ENCODE data around the gene CISD1. TPM values are rescaled to one million over a fixed set of nuclear protein-coding genes. Genes with fewer than 3 reads are reported as not detected.

The CISD1 gene
- total RNA-seq, 3 donors from 2014 or later: 40.5 to 50.4 (median 48.4) TPM

- intact Hi-C loops (cut with DNase I, micrococcal nuclease): no loop called here
- DNase-seq (no peak), ATAC-seq (no peak)
- H3K4me1 ChIP-seq (ENCODE audit: low read depth): peaks cover 15% of the 10 kb centered on the region
- no peaks in the 10 kb centered on the region for H3K36me3 ChIP-seq (ENCODE audit: low read depth)
- H3K4me3 ChIP-seq: no peak overlapping the region
- H3K9me3 ChIP-seq: no peaks in the 10 kb centered on the region
- no peak for TF ChIP-seq CTCF (IDR thresholded peaks at IDR 0.05)
These were observed 4.2 kb upstream of the CISD1 start for GRCh38 chr10:58264780-58265179.

- no peak for ATAC-seq
- intact Hi-C loops (cut with DNase I, micrococcal nuclease): no loop called here
These were observed 3.7 kb upstream of the CISD1 start for GRCh38 chr10:58265249-58265648.

GRCh38 chr10:58266003-58266825 lies 2.7 kb upstream of the CISD1 start:
- TF ChIP-seq CTCF (IDR thresholded peaks at IDR 0.05): no peak
- peaks cover 12% of the 10 kb centered on the region for H3K4me1 ChIP-seq (ENCODE audit: low read depth)
- H3K36me3 ChIP-seq (ENCODE audit: low read depth): no peaks in the 10 kb centered on the region
- no peak overlapping the region for H3K4me3 ChIP-seq
- intact Hi-C loops (cut with DNase I, micrococcal nuclease): no loop called here
- ATAC-seq: peak; percentile 4
- H3K9me3 ChIP-seq: no peaks in the 10 kb centered on the region
- peak in 1 of 3 donors; percentile 37 for DNase-seq

More at GRCh38 chr10:58265249-58265648, 3.7 kb upstream of the CISD1 start:
- Histone ChIP-seq H3K4me3 (no peak overlapping the region), H3K36me3 (ENCODE audit: low read depth) (no peaks in the 10 kb centered on the region), H3K9me3 (no peaks in the 10 kb centered on the region), H3K4me1 (ENCODE audit: low read depth) (peaks cover 15% of the 10 kb centered on the region)
- no peak for TF ChIP-seq CTCF (IDR thresholded peaks at IDR 0.05)
- no peak for DNase-seq

GRCh38 chr10:58266826-58267712 lies 1.9 kb upstream of the CISD1 start:
- DNase-seq: peak; percentile 77 to 82 (median 77)
- intact Hi-C loops (cut with DNase I, micrococcal nuclease): no loop called here

More at GRCh38 chr10:58266826-58267712, 1.9 kb upstream of the CISD1 start:
- no peak for TF ChIP-seq CTCF (IDR thresholded peaks at IDR 0.05)
- Histone ChIP-seq H3K36me3 (ENCODE audit: low read depth) (no peaks in the 10 kb centered on the region), H3K9me3 (no peaks in the 10 kb centered on the region), H3K4me3 (peak overlapping the region; percentile 80), H3K4me1 (ENCODE audit: low read depth) (peaks cover 9% of the 10 kb centered on the region)
- ATAC-seq: peak; percentile 48

Data from mucosa of descending colon (tissue), 3 donors.